ENCODE measurements around the gene PNPLA8. TPM values are rescaled to one million over a fixed set of nuclear protein-coding genes. Genes with fewer than 3 reads are reported as not detected.

The PNPLA8 gene
- total RNA-seq, 2 donors from 2014 or later, result 25.8 to 27.3 TPM

DNA sequence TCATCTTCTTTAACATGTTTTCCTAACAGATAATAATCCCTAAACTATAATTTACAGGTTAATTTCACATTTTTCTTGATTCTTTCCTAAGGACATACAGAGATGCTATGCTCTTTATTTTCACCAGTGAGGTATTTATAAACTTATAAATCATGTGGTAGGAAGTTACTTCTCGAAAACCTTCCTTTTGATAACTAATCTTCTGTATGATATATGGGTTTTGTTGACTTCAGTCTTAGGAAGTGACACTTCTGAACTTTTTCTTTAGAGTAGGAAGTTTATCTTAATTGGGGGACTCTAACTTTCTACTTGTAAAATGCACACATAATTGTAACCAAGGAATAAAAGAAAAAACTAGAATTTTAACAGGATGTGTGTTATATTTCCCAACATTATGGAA, 9.8 kb upstream of the PNPLA8 start:
- 54% methylated on average over 1 of the region's 1 CpG for WGBS
- TF ChIP-seq POLR2A (IDR thresholded peaks at IDR 0.05) (no peak), POLR2AphosphoS5 (IDR thresholded peaks at IDR 0.05) (no peak)
- TF ChIP-seq, protein P1, sequence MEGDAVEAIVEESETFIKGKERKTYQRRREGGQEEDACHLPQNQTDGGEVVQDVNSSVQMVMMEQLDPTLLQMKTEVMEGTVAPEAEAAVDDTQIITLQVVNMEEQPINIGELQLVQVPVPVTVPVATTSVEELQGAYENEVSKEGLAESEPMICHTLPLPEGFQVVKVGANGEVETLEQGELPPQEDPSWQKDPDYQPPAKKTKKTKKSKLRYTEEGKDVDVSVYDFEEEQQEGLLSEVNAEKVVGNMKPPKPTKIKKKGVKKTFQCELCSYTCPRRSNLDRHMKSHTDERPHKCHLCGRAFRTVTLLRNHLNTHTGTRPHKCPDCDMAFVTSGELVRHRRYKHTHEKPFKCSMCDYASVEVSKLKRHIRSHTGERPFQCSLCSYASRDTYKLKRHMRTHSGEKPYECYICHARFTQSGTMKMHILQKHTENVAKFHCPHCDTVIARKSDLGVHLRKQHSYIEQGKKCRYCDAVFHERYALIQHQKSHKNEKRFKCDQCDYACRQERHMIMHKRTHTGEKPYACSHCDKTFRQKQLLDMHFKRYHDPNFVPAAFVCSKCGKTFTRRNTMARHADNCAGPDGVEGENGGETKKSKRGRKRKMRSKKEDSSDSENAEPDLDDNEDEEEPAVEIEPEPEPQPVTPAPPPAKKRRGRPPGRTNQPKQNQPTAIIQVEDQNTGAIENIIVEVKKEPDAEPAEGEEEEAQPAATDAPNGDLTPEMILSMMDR (IDR thresholded peaks at IDR 0.05), result no peak

DNA sequence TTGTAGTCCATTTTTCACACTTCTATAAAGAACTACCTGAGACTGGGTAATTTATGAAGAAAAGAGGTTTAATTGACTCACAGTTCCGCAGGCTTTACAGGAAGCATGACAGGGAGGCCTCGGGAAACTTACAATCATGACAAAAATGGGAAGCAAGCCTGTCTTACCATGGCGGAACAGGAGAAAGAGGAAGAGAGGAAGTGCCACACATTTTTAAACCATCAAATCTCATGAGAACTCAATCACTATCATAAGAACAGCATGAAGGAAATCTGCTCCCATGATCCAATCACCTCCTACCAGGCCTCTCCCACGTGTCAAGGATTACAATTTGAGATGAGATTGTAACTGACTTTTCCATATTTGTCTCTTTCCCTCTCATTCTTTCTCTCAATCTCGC, 9.3 kb upstream of the PNPLA8 start:
- H3K9me3 ChIP-seq, result no peaks in the 10 kb centered on the region
- no peak for TF ChIP-seq POLR2AphosphoS5 (IDR thresholded peaks at IDR 0.05)
- TF ChIP-seq POLR2A (IDR thresholded peaks at IDR 0.05), result no peak
- TF ChIP-seq, protein P1 (IDR thresholded peaks at IDR 0.05), result no peak
- DNase-seq (ENCODE audit: low spot score), result no peak
- intact Hi-C loops (cut with DNase I), result no loop called here
- no peak overlapping the region for H3K4me3 ChIP-seq
- H3K27ac ChIP-seq, result no peak overlapping the region
- no peaks in the 10 kb centered on the region for H3K4me1 ChIP-seq (replicated peaks)
- no peaks in the 10 kb centered on the region for H3K27me3 ChIP-seq (replicated peaks; ENCODE audit: insufficient read depth)
- WGBS, result 77% methylated on average over 5 of the region's 5 CpGs
- no peaks in the 10 kb centered on the region for H3K36me3 ChIP-seq

More for the DNA sequence above, 9.8 kb upstream of the PNPLA8 start:
- Histone ChIP-seq H3K4me3 (no peak overlapping the region), H3K9me3 (no peaks in the 10 kb centered on the region), H3K4me1 (replicated peaks) (no peaks in the 10 kb centered on the region), H3K27me3 (replicated peaks; ENCODE audit: insufficient read depth) (no peaks in the 10 kb centered on the region), H3K36me3 (no peaks in the 10 kb centered on the region), H3K27ac (no peak overlapping the region)
- no peak for DNase-seq (ENCODE audit: low spot score)
- intact Hi-C loops (cut with DNase I), result no loop called here

DNA sequence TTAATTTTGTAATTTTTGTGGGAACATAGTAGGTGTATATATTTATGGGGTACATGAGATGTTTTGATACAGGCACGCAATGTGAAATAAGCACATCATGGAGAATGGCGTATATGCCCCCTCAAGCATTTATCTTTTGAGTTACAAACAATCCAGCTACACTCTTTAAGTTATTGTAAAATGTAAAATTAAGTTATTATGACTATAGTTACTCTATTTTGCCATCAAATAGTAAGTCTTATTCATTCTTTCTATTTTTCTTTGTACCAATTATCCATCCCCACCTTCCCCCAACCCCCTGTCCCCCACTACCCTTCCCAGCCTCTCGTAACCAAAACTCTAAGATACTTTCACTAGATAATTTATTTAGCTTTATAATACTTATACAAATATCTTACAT, 7.8 kb upstream of the PNPLA8 start:
- intact Hi-C loops (cut with DNase I), result no loop called here
- no peaks in the 10 kb centered on the region for H3K27me3 ChIP-seq (replicated peaks; ENCODE audit: insufficient read depth)
- H3K27ac ChIP-seq, result no peak overlapping the region
- TF ChIP-seq POLR2A (IDR thresholded peaks at IDR 0.05) (no peak), POLR2AphosphoS5 (IDR thresholded peaks at IDR 0.05) (no peak)
- TF ChIP-seq, protein P1 (IDR thresholded peaks at IDR 0.05), result no peak
- no peaks in the 10 kb centered on the region for H3K9me3 ChIP-seq
- no peaks in the 10 kb centered on the region for H3K4me1 ChIP-seq (replicated peaks)
- H3K36me3 ChIP-seq, result no peaks in the 10 kb centered on the region
- no peak for DNase-seq (ENCODE audit: low spot score)
- WGBS, result 93% methylated on average over 3 of the region's 3 CpGs
- H3K4me3 ChIP-seq, result no peak overlapping the region

DNA sequence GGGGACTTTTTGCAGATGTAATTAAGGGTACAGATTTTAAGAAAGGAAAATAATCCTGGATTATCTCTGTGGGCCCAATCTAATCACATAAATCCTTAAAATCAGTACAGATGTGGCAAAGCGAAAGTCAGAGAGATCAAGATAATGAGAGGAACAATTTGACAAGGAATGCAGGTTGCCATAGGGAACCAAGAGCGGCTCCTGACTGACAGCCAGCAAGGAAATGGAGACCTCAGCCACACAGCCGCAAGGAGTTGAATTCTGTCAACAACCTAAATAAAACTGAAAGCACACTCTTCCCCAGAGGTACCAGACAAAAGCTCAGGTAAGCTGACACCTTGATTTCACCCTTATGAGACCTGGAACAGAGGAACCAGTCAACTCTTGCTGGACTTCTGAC, 3.4 kb upstream of the PNPLA8 start:
- DNase-seq (ENCODE audit: low spot score), result no peak
- intact Hi-C loops (cut with DNase I), result no loop called here

DNA sequence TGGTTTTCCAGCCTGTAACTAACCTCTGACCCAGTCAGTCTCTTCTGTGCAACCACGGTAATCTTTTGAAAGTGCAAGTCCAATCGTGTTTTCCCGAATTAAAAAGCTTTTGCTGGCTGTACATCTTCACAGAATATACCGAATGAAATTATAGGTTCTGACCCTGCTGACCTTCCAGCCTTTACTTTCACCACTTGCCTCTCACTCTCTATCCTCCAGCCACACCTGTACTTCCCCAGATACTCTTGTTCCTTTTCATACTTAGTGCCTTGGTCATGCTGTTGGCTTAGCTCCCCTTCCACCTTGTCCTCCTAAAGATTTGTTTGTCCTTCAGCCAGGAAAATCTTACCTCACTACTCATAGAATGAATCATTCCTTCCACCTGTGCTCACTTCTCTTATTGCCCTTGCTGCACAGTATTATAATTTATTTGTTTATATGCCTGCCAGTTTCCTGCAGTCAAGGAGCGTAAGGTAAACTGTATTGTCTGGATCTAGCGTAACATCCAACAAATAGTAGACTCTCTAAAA, 2.3 kb upstream of the PNPLA8 start:
- H3K4me3 ChIP-seq, result no peak overlapping the region
- no peak for TF ChIP-seq POLR2A (IDR thresholded peaks at IDR 0.05)
- TF ChIP-seq, protein P1 (IDR thresholded peaks at IDR 0.05), result no peak
- TF ChIP-seq POLR2AphosphoS5 (IDR thresholded peaks at IDR 0.05), result no peak
- H3K9me3 ChIP-seq, result no peaks in the 10 kb centered on the region
- H3K4me1 ChIP-seq (replicated peaks), result no peaks in the 10 kb centered on the region
- no peaks in the 10 kb centered on the region for H3K27me3 ChIP-seq (replicated peaks; ENCODE audit: insufficient read depth)
- H3K27ac ChIP-seq, result no peak overlapping the region
- no peak for DNase-seq (ENCODE audit: low spot score)
- 83% methylated on average over 6 of the region's 6 CpGs for WGBS
- intact Hi-C loops (cut with DNase I), result no loop called here
- no peaks in the 10 kb centered on the region for H3K36me3 ChIP-seq

More for the DNA sequence above, 3.4 kb upstream of the PNPLA8 start:
- H3K36me3 ChIP-seq, result no peaks in the 10 kb centered on the region
- no peaks in the 10 kb centered on the region for H3K4me1 ChIP-seq (replicated peaks)
- no peaks in the 10 kb centered on the region for H3K9me3 ChIP-seq
- WGBS, result 40% methylated on average over 3 of the region's 3 CpGs
- H3K27me3 ChIP-seq (replicated peaks; ENCODE audit: insufficient read depth), result no peaks in the 10 kb centered on the region
- no peak for TF ChIP-seq POLR2AphosphoS5 (IDR thresholded peaks at IDR 0.05)
- no peak for TF ChIP-seq POLR2A (IDR thresholded peaks at IDR 0.05)
- TF ChIP-seq, protein P1 (IDR thresholded peaks at IDR 0.05), result no peak
- no peak overlapping the region for H3K4me3 ChIP-seq
- no peak overlapping the region for H3K27ac ChIP-seq
